ENCODE data around the gene HDLBP. TPM values are rescaled to one million over a fixed set of nuclear protein-coding genes. Genes with fewer than 3 reads are reported as not detected.
A peak's percentile ranks its signal among the peaks of the same experiment; 100 is the strongest.

Gene HDLBP
- total and polyA plus RNA-seq, 2 experiments from 2014 or later, result 230 to 306 TPM

- no peaks in the 10 kb centered on the region for H3K9me3 Mint-ChIP-seq
- peaks cover 9% of the 10 kb centered on the region for H3K27me3 Mint-ChIP-seq (ENCODE audit: insufficient read depth, low read depth, poor library complexity)
Measured at GRCh38 chr2:241267249-241268067, 48.0 kb downstream of the HDLBP start.

GRCh38 chr2:241265506-241265905 lies 50.0 kb downstream of the HDLBP start:
- H3K27ac Mint-ChIP-seq, result no peak overlapping the region
- Histone ChIP-seq H3K27me3 (ENCODE audit: insufficient read depth) (no peaks in the 10 kb centered on the region), H2AFZ (no peak overlapping the region), H3K4me2 (no peak overlapping the region), H3K9me2 (ENCODE audit: insufficient read depth) (no peaks in the 10 kb centered on the region), H3K27ac (ENCODE audit: low read depth) (no peak overlapping the region), H3K4me1 (ENCODE audit: insufficient read depth) (no peaks in the 10 kb centered on the region), H3F3A (replicated peaks; ENCODE audit: low read depth) (0 out of 2 replicates have a peak, but pooled peaks cover 2% of the 10 kb centered on the region), H3K79me2 (replicated peaks; ENCODE audit: insufficient read depth) (peaks cover 59% of the 10 kb centered on the region), H4K20me1 (replicated peaks; ENCODE audit: insufficient read depth) (peaks cover 43% of the 10 kb centered on the region; the same call in 1 of the 2 replicates), H3K4me3 (no peak overlapping the region), H3K36me3 (ENCODE audit: insufficient read depth) (peaks cover 24% of the 10 kb centered on the region)
- H3K36me3 Mint-ChIP-seq (ENCODE audit: low read depth), result peaks cover 72% of the 10 kb centered on the region
- H3K4me1 Mint-ChIP-seq, result peaks cover 27% of the 10 kb centered on the region
- ATAC-seq, result no peak; the same call in 2 of the 3 replicates
- no peaks in the 10 kb centered on the region for H3K9me3 Mint-ChIP-seq
- DNase-seq (ENCODE audit: low spot score), result no peak
- no peak overlapping the region for H3K4me3 Mint-ChIP-seq
- peaks cover 5% of the 10 kb centered on the region for H3K27me3 Mint-ChIP-seq (ENCODE audit: insufficient read depth, low read depth, poor library complexity)
- TF ChIP-seq EZH2 (IDR thresholded peaks at IDR 0.05; ENCODE audit: low read depth, unreplicated experiment) (no peak), REST (IDR thresholded peaks at IDR 0.05; ENCODE audit: unreplicated experiment) (no peak), EZH2phosphoT487 (IDR thresholded peaks at IDR 0.05; ENCODE audit: unreplicated experiment) (no peak), STAT1 (IDR thresholded peaks at IDR 0.05; ENCODE audit: unreplicated experiment) (no peak), CREB1 (CRISPR knock-in tag; IDR thresholded peaks at IDR 0.05; ENCODE audit: low read depth) (no peak)

More at GRCh38 chr2:241267249-241268067, 48.0 kb downstream of the HDLBP start:
- no peak overlapping the region for H3K4me3 ChIP-seq
- TF ChIP-seq CTCF (conservative IDR thresholded peaks at IDR 0.05; ENCODE audit: low read depth in 2 of 2) (peak in 1 of 2 experiments; percentile 23; a peak in 1 of 4 replicates), STAT1 (IDR thresholded peaks at IDR 0.05; ENCODE audit: unreplicated experiment) (no peak)
- no peak overlapping the region for H2AFZ ChIP-seq
- 0 out of 2 replicates have a peak, but pooled peaks cover 2% of the 10 kb centered on the region for H3F3A ChIP-seq (replicated peaks; ENCODE audit: low read depth)
- Mint-ChIP-seq H3K4me1 (peaks cover 37% of the 10 kb centered on the region), H3K4me3 (no peak overlapping the region), H3K27ac (0 out of 2 replicates have a peak overlapping the region, but pooled peaks have one; percentile 28), H3K36me3 (ENCODE audit: low read depth) (peaks cover 52% of the 10 kb centered on the region)
- no peaks in the 10 kb centered on the region for H3K9me2 ChIP-seq (ENCODE audit: insufficient read depth)
- H3K79me2 ChIP-seq (replicated peaks; ENCODE audit: insufficient read depth), result peaks cover 75% of the 10 kb centered on the region
- peak; percentile 21 for ATAC-seq
- H3K4me1 ChIP-seq (ENCODE audit: insufficient read depth), result 0 out of 2 replicates have a peak, but pooled peaks cover 6% of the 10 kb centered on the region
- H3K27ac ChIP-seq (ENCODE audit: low read depth), result no peak overlapping the region
- no peak overlapping the region for H3K4me2 ChIP-seq
- DNase-seq (ENCODE audit: low spot score), result peak; percentile 21
- peaks cover 56% of the 10 kb centered on the region for H4K20me1 ChIP-seq (replicated peaks; ENCODE audit: insufficient read depth)
- H3K36me3 ChIP-seq (ENCODE audit: insufficient read depth), result peaks cover 13% of the 10 kb centered on the region; the same call in 1 of the 2 replicates
- no peaks in the 10 kb centered on the region for H3K27me3 ChIP-seq (ENCODE audit: insufficient read depth)
